GM19025 (cell line): ENCODE measurements around the gene MAP3K21.

Source experiments
- ATAC-seq: cut with Tn5 transposase; IDR thresholded peaks from one replicate; pipeline ENCODE4 v1.9.1; 2021; ENCODE audit warnings: mild to moderate bottlenecking, low read depth, moderate library complexity; ENCODE audit not compliant: unreplicated experiment

Gene MAP3K21

GRCh38 chr1:233323718-233324117, 3.8 kb upstream of the MAP3K21 start:
- ATAC-seq, result no peak

- no peak for ATAC-seq
These were observed 1.2 kb upstream of the MAP3K21 start for GRCh38 chr1:233326319-233326718.

GRCh38 chr1:233326811-233327650, 493 bp upstream of the MAP3K21 start:
- ATAC-seq, result peak; percentile 89

GRCh38 chr1:233328142-233328921, 808 bp downstream of the MAP3K21 start:
- peak; percentile 16 for ATAC-seq

GRCh38 chr1:233331676-233332519, 4.4 kb downstream of the MAP3K21 start:
- ATAC-seq, result no peak

- ATAC-seq, result no peak
These were observed 5.6 kb downstream of the MAP3K21 start for GRCh38 chr1:233333086-233333485.

- ATAC-seq, result no peak
These were observed 6.6 kb downstream of the MAP3K21 start for GRCh38 chr1:233334092-233334491.

- ATAC-seq, result no peak
These were observed 9.3 kb downstream of the MAP3K21 start for GRCh38 chr1:233336554-233337456.

- no peak for ATAC-seq
These were observed 10.0 kb downstream of the MAP3K21 start for GRCh38 chr1:233337505-233337904.

- ATAC-seq, result no peak
These were observed 10.6 kb downstream of the MAP3K21 start for GRCh38 chr1:233338102-233338501.

- no peak for ATAC-seq
These were observed 12.6 kb downstream of the MAP3K21 start for GRCh38 chr1:233340031-233340555.

- ATAC-seq, result no peak
These were observed 13.5 kb downstream of the MAP3K21 start for GRCh38 chr1:233340966-233341516.

GRCh38 chr1:233342086-233342485, 14.6 kb downstream of the MAP3K21 start:
- no peak for ATAC-seq

GRCh38 chr1:233343262-233343661, 15.7 kb downstream of the MAP3K21 start:
- no peak for ATAC-seq

GRCh38 chr1:233347338-233347737, 19.8 kb downstream of the MAP3K21 start:
- ATAC-seq, result no peak

GRCh38 chr1:233349137-233349536, 21.6 kb downstream of the MAP3K21 start:
- no peak for ATAC-seq

- ATAC-seq, result no peak
These were observed 27.5 kb downstream of the MAP3K21 start for GRCh38 chr1:233354983-233355382.

- no peak for ATAC-seq
These were observed 28.5 kb downstream of the MAP3K21 start for GRCh38 chr1:233355841-233356704.

- no peak for ATAC-seq
These were observed 29.1 kb downstream of the MAP3K21 start for GRCh38 chr1:233356705-233356987.
